Pancreas (tissue), 10 donors: ENCODE data around the gene ATP9B. TPM values are rescaled to one million over a fixed set of nuclear protein-coding genes. Genes with fewer than 3 reads are reported as not detected.
A peak's percentile ranks its signal among the peaks of the same experiment; 100 is the strongest.

Source experiments
- ATAC-seq, 4 donors: fragments of 200-7000 bp; cut with Tn5 transposase; one replicate each; pipeline versions ENCODE4 v1.8.0 to v1.9.1; 2020; ENCODE audit warnings: mild to moderate bottlenecking in 4 of 4, moderate library complexity in 4 of 4
- DNase-seq, 6 donors: peaks; one replicate each; pipeline ENCODE4 v3.0.0-alpha.2; 2020
- FAIRE-seq: peaks from 2 replicates; lab custom pipeline; 2012; peaks lifted over from hg19 to GRCh38; lab: Jason Lieb, UNC
- H3K27ac ChIP-seq, 4 donors: fragments of 200-600 bp; sonication (generic); 1 replicate in 3 of 4; 2 replicates in 1 of 4; pipeline versions ENCODE4 v1.5.0 to v1.8.0; 2020
- H3K27me3 ChIP-seq, 4 donors: fragments of 200-600 bp; one replicate each; pipeline ENCODE4 v1.8.0; 2021
- H3K36me3 ChIP-seq, 3 donors: fragments of 200-600 bp; sonication (generic) in 1 of 3; one replicate each; pipeline versions ENCODE4 v1.5.0 to v1.8.0; 2020 to 2021
- H3K4me1 ChIP-seq, 3 donors: fragments of 200-600 bp; one replicate each; pipeline ENCODE4 v1.8.0; 2021
- H3K4me3 ChIP-seq, 4 donors: fragments of 200-600 bp; sonication (generic) in 2 of 4; one replicate each; pipeline versions ENCODE4 v1.5.0 to v1.8.0; 2020 to 2021
- H3K9me3 ChIP-seq, 4 donors: fragments of 200-600 bp; one replicate each; pipeline ENCODE4 v1.8.0; 2021
- CTCF ChIP-seq, 4 donors: fragments of 200-600 bp; sonication (generic) in 3 of 4; IDR thresholded peaks; one replicate each; pipeline versions ENCODE4 v1.5.0 to v1.8.0; 2021; ENCODE audit warnings: antibody characterized with exemption in 4 of 4
- WGBS, 2 donors: extraction: QIAGEN DNeasy Blood & Tissue Kit; methylation state at CpG; one replicate each; pipeline ENCODE4 v1.1.7; 2013; 5-methylcytosine and 5-hydroxymethylcytosine counted together
- intact Hi-C, 3 donors: fragments of 100-400 bp; cut with DNase I; formaldehyde crosslinking; loops; one replicate each; pipeline versions ENCODE4 v1.11.1 to v1.14.2; 2022
- polyA plus RNA-seq, 2 donors: library from polyadenylated mRNA; stranded (reverse); fragments of 200-250 nt; gene quantifications; one replicate each; pipeline ENCODE4 v1.2.3, GENCODE V29; 2013
- total RNA-seq, 6 donors: library from RNA; stranded (reverse); fragmentation: NEBNext Ultra II Directional in 4 of 6; extraction: Animal tissue kit (Norgen Biotek cat#: 25700) in 4 of 6; gene quantifications; one replicate each; pipeline versions ENCODE4 v1.2.1 to v1.2.4, GENCODE V29; 2021 to 2023
- donor health status: healthy with polysubstance abuse.
- donor health status: DM: no; HTN: no; CAD: no; lungs with moderate emphysema.
- donor health status: DM: no; HTN: no; CAD: no.
- donor health status: control.
- donor health status: control.
- donor health status: Bipolar disorder and iron deficiency.
- donor health status: DM: yes; HTN: yes; CAD: no.
- donor health status: DM: no; HTN: no; CAD: no.
- donor health status: DM: no; HTN: no; CAD: no.
- donor health status: DM: yes; HTN: yes; CAD: no.

ATP9B gene
- total and polyA plus RNA-seq, 8 donors = 10.2 to 19.0 (median 15.5) TPM

- peak in 5 of 6 donors; percentile 39 to 89 (median 77) for DNase-seq
- ATAC-seq = peak; percentile 22 to 73 (median 66)
- Histone ChIP-seq H3K36me3 (peaks cover 0 to 13% (median 0%) of the 10 kb centered on the region in 3 donors), H3K4me1 (no peaks in the 10 kb centered on the region), H3K4me3 (no peak overlapping the region), H3K9me3 (no peaks in the 10 kb centered on the region), H3K27me3 (no peaks in the 10 kb centered on the region), H3K27ac (no peak overlapping the region)
- no peak for FAIRE-seq
- peak; percentile 59 to 87 (median 81) for TF ChIP-seq CTCF (IDR thresholded peaks at IDR 0.05)
- 50 to 53% methylated on average over 30 of the region's 30 CpGs for WGBS, 2 donors
- intact Hi-C loops = loop anchor here in 2 of 3 donors (5.0 kb wide), 2 partner anchors 146 to 261 kb away; no protein-coding TSS in a partner anchor
These were observed 311.9 kb downstream of the ATP9B start for GRCh38 chr18:79380816-79381806.

- no peak overlapping the region for H3K4me3 ChIP-seq
- no peaks in the 10 kb centered on the region for H3K4me1 ChIP-seq
- peaks cover 0 to 13% (median 0%) of the 10 kb centered on the region in 3 donors for H3K36me3 ChIP-seq
- H3K9me3 ChIP-seq = no peaks in the 10 kb centered on the region
- no peak for DNase-seq
- WGBS, 2 donors = 67 to 73% methylated on average over 16 of the region's 16 CpGs
- ATAC-seq = no peak
- intact Hi-C loops = loop anchor here in 2 of 3 donors (5.0 kb wide), 2 partner anchors 145 to 260 kb away; no protein-coding TSS in a partner anchor
- H3K27me3 ChIP-seq = peaks cover 0 to 3% (median 0%) of the 10 kb centered on the region in 4 donors
- H3K27ac ChIP-seq = no peak overlapping the region
- no peak for FAIRE-seq
- no peak for TF ChIP-seq CTCF (IDR thresholded peaks at IDR 0.05)
These were observed 312.7 kb downstream of the ATP9B start for GRCh38 chr18:79381811-79382311.

GRCh38 chr18:79382681-79383387 is 313.6 kb downstream of the ATP9B start:
- Histone ChIP-seq H3K36me3 (peaks cover 0 to 5% (median 0%) of the 10 kb centered on the region in 3 donors), H3K27me3 (peaks cover 0 to 3% (median 0%) of the 10 kb centered on the region in 4 donors), H3K27ac (no peak overlapping the region), H3K9me3 (no peaks in the 10 kb centered on the region), H3K4me1 (no peaks in the 10 kb centered on the region), H3K4me3 (no peak overlapping the region)
- no peak for TF ChIP-seq CTCF (IDR thresholded peaks at IDR 0.05)
- DNase-seq (peak in 2 of 6 donors; percentile 34 to 76), FAIRE-seq (no peak), ATAC-seq (no peak)
- intact Hi-C loops = loop anchor here in 2 of 3 donors (5.0 kb wide), 2 partner anchors 144 to 259 kb away; no protein-coding TSS in a partner anchor
- WGBS, 2 donors = 62 to 75% methylated on average over 27 of the region's 27 CpGs

- H3K27me3 ChIP-seq = peaks cover 0 to 3% (median 0%) of the 10 kb centered on the region in 4 donors
- FAIRE-seq (no peak), DNase-seq (no peak), ATAC-seq (no peak)
- no peak overlapping the region for H3K27ac ChIP-seq
- 56 to 60% methylated on average over 18 to 20 of the region's 20 CpGs for WGBS, 2 donors
- H3K4me1 ChIP-seq = no peaks in the 10 kb centered on the region
- intact Hi-C loops = loop anchor here in 2 of 3 donors (5.0 kb wide), 2 partner anchors 144 to 259 kb away; no protein-coding TSS in a partner anchor
- no peak for TF ChIP-seq CTCF (IDR thresholded peaks at IDR 0.05)
- no peaks in the 10 kb centered on the region for H3K9me3 ChIP-seq
- H3K4me3 ChIP-seq = no peak overlapping the region
- no peaks in the 10 kb centered on the region for H3K36me3 ChIP-seq
These were observed 314.3 kb downstream of the ATP9B start for GRCh38 chr18:79383388-79384056.
